Activated CD4-positive, alpha-beta T cell treated with anti-CD3 and anti-CD28 coated beads for 48 hours (primary cell): ENCODE measurements around the gene VGLL3.
"Not testable (repeated sequence)": the region's sequence is repeated elsewhere in the genome, so short reads cannot be mapped to it uniquely, and the experiment has no call there.

ENCODE experiments used
- DNase-seq: peaks from one replicate; pipeline ENCODE4 v3.0.0-alpha.2; 2020

The VGLL3 gene, protein sequence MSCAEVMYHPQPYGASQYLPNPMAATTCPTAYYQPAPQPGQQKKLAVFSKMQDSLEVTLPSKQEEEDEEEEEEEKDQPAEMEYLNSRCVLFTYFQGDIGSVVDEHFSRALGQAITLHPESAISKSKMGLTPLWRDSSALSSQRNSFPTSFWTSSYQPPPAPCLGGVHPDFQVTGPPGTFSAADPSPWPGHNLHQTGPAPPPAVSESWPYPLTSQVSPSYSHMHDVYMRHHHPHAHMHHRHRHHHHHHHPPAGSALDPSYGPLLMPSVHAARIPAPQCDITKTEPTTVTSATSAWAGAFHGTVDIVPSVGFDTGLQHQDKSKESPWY

DNA sequence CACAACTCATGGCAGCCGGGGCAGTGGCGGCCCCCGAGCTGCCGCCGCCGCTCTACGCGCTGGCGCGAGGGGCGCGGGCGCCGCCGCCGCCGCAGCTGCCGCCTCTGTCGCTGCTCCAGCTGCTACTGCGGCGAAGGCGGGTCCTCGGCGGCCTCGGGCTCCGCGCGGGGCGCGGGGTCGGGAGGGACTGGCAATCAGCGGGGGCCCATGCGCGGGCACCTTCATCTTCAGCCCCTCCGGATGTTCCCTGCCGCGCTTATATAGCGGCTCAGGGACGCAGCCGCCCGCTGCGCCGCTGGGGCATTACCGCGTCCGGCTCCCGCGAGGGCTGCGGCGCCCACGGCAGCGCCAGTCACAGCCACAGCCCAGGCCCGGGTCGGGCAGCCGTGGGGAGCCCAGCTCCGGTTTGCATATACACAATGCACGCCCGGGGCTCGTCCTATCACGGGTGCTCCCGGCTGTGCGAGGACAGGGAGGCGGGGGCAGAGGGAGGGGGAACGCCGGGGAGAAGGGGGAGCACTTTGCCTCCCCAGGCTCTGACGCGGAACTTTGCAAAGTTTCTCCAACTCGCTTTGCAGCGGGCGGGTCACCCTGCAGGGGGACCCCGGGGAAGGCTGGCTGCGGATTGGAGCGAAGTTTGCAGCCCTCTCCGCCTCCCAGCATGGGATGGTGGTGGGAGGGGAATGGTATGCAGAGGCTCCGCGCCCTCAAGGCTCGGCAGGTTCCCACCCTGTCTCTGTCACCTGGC is at the start of gene VGLL3:
Gene VGLL3, minus strand, starts transcription at position 416 of the 748 bp plus-strand sequence. Its CDS starts 406 bp downstream, at position 10.
- DNase-seq = peak; percentile 12

DNA sequence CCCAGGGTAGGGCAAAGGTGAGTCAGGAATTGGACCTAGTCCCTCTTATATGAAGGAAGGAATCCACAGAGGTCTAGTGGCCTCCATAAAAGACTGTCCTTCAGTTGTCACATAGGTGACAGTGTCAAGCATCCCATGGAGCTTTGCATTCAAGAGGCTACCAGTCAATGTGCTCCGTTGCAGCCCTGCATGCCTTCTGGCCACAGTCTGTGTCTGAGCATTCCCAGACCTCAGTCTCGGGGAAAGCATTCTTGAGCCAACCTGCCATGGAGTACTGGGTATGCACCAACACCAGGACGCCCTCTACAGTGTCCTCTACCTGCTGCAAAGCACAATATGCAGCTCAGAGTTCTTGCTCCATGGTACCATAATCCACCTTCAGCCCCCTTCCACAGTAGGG is 46.7 kb upstream of the VGLL3 start:
- no peak for DNase-seq

DNA sequence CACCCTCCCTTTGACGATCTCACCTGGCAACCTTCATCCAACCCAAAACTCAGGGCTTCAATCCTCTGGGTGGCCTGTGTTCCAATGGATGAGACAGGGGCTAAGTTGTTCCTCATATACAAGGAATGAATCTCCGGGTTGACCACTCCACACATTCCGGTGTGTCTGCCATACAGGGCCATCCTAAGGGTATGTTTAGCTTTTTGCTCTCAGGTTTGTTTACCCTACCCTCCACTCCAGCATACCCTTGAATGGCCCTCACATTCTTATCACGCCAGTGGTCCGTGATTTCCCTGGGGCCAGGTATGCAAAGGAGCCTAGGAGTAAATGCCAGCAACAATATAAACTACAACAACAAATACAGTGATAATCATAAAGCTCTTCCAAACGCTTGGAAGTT is 45.7 kb upstream of the VGLL3 start:
- DNase-seq = no peak

DNA sequence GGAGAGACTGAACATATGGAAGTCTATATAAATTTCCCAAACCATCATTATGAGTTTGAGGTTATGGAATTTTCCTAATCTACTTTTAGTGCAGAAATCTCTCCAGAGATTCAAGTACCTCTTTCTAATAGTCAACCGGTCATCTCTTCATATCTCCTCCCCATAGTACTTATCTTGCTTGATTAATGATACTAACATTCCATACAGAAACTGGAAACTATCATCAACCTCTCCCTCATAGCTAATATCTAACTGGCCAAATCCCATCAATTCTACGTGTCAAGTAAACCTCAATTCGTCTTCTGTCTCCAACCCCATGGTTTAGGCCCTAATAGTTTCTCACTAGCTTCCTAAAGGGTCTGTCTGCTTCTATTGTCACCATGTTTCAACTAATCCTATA is 44.4 kb upstream of the VGLL3 start:
- no peak for DNase-seq

DNA sequence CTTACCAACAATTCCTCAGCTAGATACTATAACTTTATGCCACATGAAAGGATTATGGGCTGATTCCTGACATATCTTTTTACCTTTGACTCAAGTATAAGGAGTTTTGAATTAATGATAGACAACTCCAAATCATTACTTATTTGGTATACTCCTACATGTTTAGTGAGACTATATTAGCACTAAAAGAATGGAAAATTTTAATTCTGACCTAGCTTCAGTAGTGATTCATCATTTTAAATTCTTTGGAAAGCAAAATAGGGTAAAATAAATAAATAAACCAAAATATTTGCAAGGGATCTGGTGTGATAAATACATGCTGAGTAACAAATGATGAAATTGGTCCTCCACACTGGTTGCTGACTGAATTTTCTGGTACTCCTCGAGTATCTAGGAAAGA is 42.3 kb upstream of the VGLL3 start:
- no peak for DNase-seq

DNA sequence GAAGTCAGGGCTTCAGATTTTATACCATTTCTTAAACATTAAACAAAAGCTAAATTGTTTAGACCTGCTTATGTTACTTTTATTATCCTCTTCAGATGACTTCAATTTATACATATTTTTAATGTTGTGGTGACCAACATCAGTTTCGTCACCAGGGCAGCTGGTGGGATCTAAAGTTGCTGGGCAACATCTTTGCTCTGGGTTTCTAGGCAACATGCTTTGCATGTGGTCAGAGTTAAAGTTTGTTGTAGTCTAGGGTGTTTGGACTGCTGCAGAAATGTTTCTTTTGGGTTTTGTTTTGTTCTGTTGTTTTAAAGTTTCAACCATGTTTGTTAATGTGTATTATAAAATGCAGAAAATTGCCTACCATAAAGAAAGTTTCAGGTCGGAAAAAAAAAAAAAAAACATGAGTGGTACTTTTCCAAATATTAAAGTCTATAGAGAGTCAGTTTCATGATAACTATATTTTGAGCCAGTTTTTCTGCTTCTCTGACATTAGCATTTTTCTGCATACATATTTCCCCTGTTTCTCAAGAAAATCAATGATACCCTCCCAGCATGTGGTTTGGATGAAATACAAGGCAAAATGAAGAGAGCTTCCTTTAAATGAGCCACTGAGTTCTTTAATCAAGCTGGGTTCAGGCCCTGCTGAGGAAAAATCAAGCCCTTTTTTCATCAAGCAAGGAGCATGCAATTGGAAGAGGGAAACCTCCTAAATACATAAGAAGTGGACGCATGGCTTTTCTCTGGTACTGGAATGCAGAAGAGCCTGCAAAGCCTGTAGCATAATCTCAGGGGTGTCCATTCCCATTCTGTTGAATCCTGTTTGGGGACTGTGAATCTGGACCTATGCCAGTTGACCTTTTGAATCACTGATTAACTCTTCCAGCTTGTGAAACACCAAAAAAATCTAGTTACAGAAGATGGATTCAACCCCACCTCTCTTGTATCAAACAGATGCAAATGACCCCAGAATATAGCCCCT is 35.0 kb upstream of the VGLL3 start:
- no peak for DNase-seq

DNA sequence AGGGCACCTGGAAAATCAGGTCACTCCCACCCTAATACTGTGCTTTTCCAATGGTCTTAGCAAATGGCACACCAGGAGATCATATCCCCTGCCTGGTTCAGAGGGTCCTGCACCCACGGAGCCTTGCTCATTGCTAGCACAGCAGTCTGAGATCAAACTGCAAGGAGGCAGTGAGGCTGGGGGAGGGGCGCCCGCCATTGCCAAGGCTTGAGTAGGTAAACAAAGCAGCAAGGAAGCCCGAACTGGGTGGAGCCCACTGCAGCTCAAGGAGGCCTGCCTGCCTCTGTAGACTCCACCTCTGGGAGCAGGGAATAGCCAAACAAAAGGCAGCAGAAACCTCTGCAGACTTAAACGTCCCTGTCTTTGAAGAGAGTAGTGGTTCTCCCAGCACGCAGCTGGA is 26.4 kb upstream of the VGLL3 start:
- not testable (repeated sequence) for DNase-seq

DNA sequence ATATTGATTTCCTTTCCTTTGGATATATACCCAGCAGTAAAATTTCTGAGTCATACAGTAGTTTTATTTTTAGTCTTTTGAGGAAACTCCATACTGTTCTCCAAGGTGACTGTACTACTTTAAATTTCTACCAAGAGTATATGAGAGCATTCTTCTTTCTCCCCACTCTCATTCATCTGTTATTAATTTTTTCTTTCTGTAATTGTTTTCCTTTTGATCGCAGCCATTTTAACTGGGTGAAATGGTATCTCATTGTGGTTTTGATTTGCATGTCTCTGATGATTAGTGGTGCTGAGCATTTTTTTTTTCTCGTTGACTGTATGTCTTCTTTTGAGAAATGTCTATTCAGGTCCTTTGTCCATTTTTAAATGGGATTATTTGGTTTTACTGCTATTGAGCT is 18.3 kb upstream of the VGLL3 start:
- DNase-seq = no peak

DNA sequence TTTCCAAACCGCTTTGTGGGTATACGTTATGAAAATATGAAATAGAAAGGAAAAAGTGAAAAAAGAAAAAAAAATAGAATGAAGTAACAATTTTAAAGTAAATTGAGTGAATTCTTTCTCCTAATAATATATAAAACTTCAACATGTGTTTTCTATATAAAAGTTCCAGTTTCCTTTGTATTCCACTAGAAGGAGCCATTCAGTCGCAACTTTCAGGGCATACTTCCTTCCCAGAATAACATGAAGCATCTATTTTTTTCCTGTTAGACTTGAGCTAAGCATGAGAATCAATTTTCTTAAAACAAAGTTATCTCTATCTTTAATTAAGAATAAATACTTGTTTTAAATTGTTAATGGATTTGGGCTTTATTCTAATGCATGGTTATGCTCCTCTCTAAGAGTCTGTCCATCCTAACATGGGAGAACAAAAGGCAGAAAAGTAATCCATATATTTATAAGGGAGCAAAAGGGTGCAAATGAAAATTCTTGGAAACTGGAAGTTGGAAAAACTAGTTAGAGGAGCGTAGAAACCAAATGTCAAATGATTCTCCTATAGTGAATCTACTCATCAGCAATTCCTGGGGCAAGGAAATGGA is 16.0 kb upstream of the VGLL3 start:
- no peak for DNase-seq

DNA sequence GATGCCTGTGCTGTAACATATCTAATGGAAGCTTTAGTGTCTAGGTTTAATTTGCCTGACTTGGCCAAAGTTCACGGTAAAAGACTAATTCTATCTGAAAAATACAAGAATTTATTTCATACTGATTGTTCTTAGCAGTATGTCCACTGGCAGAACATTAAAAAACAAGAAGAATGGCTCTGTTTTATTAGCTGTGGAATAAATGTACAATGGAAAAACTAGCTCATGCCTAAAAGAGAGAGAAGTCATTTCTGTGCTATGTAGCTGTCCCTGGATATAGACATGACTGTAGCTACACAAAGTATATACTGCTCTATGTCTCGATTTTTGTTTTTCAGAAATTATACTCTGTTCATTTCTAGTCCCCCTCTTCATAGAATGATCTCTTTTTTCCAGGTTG is 13.9 kb upstream of the VGLL3 start:
- no peak for DNase-seq

DNA sequence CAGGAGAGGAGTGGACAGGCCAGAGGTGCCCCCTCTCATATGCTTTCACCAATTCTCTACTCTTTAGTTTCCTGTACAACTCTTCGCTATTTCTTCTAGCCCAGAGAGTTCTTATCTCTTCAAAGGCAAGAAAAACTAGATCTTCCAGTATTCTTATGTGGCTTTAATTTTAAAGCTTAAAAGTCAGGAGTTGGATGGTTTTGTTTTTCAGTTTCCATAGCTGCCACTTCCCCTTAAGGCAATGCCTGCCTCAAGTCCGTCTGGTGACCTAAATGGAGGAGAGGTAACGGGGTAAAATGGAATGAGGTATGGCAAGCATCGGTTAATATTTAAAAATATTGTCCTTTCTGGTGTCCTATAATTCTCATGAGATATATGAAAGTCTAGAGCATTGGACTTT is 11.4 kb upstream of the VGLL3 start:
- no peak for DNase-seq

DNA sequence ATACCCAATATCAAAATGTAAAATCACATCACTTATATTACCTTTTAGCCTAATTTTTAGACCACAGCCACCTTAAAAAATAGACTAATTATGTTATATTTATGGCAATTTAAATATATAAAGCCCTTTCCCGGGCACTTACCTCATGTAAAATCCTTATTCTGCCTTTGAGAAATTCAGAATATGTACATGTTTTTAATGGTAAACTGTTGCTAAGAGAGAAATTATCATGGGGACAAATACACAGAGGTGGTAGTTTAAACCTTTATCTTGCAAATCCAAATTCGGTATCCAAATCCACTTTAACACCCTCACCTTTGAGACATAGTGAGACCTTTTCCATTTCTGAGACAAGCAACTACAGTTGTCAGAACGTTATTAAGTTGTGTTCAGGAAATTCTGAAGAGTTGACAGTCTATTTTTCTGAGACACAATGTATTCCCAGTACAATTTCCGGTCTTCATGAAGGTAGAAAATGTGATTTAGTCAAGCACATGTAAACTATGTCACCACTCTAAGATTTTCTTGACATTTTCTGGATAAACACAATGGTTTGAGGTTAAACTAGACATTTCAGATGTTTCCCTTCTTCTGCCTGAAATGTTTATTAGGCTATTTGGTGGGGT is 10.6 kb upstream of the VGLL3 start:
- DNase-seq = no peak

DNA sequence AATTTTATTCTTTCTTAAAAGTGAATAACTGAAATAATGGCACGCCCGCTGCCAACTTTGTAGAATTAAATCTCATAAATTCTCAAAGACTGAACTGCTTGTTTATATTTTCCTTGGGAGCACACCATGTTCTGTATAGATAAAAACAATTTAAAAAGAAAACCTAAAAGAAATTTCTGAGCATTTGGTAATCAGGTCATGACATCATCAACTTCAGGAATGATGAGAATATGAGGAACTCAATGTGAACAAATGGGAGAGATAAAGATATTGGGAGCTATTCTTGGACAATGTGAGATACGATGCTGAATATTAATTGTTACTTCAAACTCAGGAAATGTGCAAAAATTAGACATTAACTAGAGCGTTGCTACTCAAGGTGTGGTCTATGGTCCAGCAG is 10.0 kb upstream of the VGLL3 start:
- DNase-seq = no peak

DNA sequence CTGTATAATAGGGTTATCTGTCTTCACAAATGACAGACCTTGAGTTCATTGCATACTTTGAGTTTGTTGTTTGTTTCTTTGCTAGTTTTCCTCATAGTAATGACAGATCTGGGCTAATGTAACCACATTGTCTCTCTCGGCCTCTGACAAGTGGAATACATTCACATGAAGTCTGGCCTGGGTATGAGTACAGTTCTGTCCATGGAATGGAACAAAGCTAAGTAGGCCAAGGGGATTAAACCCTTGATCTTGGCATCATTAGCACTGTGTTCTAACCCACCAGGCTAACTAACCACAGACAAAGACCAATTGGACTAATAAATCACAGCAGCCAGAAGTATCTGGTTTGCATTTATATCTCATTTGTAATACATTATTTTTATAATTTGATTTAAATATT is 7.6 kb upstream of the VGLL3 start:
- no peak for DNase-seq

DNA sequence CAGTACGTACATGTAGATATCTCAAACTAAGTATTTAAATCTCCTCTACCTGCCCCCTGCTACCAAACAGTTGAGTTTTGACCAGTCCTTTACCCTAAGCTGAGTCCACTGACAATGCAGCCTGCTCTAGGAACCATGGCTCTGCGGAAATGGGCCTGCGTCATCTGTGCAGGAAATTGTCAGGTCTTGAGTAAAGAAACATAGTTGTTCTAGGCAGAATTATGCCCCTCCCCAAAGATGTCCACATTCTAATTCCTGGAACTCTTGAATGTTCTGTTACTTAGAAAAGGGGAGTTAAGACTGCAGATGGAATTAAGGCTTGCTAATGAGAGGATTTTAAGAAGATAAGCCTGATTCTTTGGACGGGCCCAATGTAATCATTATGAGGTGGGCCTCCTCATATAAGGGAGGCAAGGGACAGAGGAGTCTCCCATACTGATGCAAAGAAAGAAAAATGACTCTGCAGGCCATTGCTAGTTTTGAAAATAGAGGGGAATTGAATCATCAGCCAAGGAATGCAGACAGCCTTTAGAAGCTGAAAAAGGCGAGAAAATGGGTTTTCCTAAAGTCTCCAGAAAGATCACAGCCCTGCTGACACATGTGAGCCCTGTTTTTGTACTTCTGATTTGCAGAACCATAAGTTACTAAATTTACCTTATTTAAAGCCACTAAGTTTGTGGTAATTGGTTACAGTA is 5.5 kb upstream of the VGLL3 start:
- no peak for DNase-seq

DNA sequence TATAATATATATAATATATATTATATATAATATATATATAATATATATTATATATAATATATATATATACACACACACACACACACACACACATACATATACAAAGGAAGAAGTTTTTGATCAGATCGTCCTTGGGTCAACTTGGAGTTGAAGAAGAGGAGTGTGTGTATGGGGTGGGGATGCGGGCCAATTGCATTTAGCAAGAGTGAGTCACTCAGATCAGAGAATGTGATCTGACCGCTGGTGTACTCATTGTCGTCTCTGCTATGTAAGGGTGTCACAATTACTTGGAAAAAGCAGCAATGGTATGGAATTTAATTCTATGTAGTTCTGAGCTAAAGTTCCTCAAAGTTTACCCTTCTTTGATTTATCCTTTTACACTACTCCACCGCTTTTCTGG is 4.6 kb upstream of the VGLL3 start:
- DNase-seq = no peak

DNA sequence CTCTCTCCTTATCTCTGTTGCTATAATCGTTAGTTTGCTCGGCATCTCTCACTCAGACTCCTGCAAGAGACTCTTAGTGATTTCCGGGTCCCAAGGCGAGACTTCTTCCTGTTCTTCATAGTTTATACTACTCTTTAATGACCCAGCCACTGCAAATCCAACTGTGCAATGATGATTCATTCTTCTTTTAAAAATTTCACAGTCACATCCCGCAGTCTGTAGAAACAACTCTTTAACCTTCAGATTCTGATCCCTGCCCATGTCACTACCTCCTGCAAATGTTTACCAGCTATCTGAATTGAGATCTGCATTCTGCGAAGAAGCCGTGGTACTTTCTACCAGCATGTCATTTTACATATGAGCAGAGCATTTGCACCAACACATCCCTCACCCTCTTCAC is 2.8 kb upstream of the VGLL3 start:
- DNase-seq = no peak

DNA sequence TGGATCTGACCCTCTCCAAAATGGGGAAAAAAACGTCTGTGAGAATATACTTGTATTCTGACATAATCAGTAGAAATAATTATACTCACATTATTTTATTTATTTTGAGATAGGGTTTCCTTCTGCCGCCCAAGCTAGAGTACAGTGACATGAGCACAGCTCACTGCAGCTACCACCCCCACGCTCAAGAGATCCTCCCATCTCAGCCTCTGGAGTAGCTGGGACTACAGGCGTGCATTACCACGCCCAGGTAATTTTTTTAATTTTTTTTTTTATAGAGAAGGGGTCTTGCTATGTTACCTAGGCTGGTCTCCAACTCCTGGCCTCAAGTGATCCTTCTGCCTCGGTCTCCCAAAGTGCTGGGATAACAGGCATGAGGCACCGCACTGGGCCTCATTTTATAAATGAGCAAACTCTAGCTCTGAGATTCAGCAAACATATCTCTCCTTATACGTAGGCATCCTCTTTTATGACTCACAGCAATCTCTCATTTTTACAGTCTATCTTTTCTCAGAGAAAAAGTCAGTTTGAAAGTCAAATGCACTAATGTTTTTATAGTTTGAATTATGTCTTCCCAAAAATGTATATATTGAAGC is 989 bp upstream of the VGLL3 start:
- DNase-seq = no peak

DNA sequence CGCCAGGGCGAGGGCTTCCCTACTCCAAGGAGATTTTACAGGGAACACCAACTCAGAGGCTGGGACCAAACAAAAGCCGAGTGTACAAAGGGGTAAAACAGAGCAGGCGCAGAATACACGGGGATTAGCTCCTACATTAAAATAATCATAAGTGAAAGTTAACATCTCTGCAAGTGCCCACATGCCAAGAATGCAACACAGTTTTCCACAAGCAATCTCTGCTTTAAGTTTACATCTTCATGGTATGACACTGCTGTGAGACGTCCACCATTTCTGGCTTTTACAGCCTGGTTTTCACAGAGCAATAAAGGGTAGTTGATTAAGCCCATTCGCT is 500 bp upstream of the VGLL3 start:
- DNase-seq = no peak

DNA sequence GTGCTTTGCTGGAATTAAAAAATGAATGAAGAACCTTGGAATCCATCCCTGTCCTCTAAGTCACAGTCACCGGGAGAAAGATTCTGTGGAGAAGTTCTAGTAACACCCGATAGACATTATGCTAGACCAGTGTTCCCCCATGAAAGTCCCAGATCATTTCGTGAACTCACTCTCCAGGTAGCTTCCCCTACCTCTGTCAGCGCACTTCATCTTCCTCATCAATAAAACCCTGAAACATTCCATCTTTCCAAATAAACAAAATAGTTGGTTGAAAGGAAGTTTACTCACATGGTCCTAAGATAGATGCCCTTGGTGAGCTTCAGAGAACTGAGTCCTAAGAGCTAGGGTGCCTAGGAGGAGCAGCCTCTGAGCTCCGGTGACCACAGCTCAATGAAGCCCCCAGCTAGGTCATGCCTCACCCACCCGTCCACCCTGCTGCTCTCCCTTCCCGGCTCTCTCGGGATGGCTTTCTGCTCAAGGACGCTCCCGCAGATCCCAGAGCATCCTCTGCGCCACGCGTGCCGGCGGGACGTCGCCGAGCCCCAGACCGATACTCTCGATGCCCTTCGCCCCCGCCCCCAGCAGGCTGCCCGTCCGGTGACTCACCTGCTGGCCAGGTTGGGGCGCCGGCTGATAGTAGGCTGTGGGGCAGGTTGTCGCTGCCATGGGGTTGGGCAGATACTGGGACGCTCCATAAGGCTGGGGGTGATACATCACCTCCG is 776 bp downstream of the VGLL3 start:
- peak; percentile 8 for DNase-seq

DNA sequence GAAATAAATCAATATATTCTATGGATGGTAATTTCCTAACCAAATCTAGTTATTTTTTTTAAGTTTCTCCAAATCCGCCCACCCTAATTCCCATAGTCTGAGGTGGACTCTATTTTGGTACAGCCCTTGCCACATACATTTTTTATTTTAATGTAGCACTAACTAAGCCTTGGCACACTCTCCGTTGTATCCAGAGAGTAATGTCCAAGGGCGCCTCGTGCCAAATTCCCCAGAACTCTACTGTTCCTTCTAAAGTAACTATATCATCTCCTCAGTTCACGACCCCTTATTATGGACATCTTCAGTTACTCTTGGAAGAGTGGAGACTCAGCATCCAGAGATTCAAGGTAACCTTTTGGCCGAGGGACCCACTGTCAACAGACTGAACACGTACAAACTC is 1.3 kb downstream of the VGLL3 start:
- DNase-seq = no peak
